Measurements from ENCODE around the gene POU2AF1.

The POU2AF1 gene

GRCh38 chr11:111365722-111366559 lies 13.1 kb downstream of the POU2AF1 start:
- no peak for TF ChIP-seq EZH2phosphoT487 (conservative IDR thresholded peaks at IDR 0.05; ENCODE audit: low read length)
- TF ChIP-seq CTCF (IDR thresholded peaks at IDR 0.05; ENCODE audit: insufficient read depth, low read length, poor library complexity, severe bottlenecking), result no peak
- H4K20me1 ChIP-seq (ENCODE audit: low read depth, low read length), result no peaks in the 10 kb centered on the region
- H3K4me3 ChIP-seq (ENCODE audit: insufficient read depth, low read length, poor library complexity, severe bottlenecking), result no peak overlapping the region
- H3K36me3 ChIP-seq (ENCODE audit: low read length), result no peaks in the 10 kb centered on the region; the same call in 1 of the 2 replicates
- peaks cover 99% of the 10 kb centered on the region for H3K79me2 ChIP-seq (ENCODE audit: insufficient read depth, low read length)
- no peaks in the 10 kb centered on the region for H3K27me3 ChIP-seq (ENCODE audit: low read length)
- H3F3A ChIP-seq (ENCODE audit: insufficient read depth), result peaks cover 82% of the 10 kb centered on the region
- H3K9me2 ChIP-seq (replicated peaks; ENCODE audit: insufficient read depth, low read length), result no peaks in the 10 kb centered on the region
- no peak overlapping the region for H2AFZ ChIP-seq (ENCODE audit: low read depth, low read length, severe bottlenecking)
- peak overlapping the region; percentile 94 for H3K27ac ChIP-seq (ENCODE audit: low read depth, low read length)
- peak overlapping the region; percentile 70 for H3K4me2 ChIP-seq (ENCODE audit: low read depth, low read length, poor library complexity, severe bottlenecking)
- H3K9ac ChIP-seq (ENCODE audit: low read length), result peak overlapping the region; percentile 56
- no peaks in the 10 kb centered on the region for H3K9me3 ChIP-seq (ENCODE audit: insufficient read depth, low read length)

- H3K27me3 ChIP-seq (ENCODE audit: low read length), result no peaks in the 10 kb centered on the region
- H3K9ac ChIP-seq (ENCODE audit: low read length), result peak overlapping the region; percentile 67
- peak overlapping the region; percentile 94 for H3K27ac ChIP-seq (ENCODE audit: low read depth, low read length)
- peaks cover 3% of the 10 kb centered on the region; the same call in 1 of the 2 replicates for H3K36me3 ChIP-seq (ENCODE audit: low read length)
- H3K4me2 ChIP-seq (ENCODE audit: low read depth, low read length, poor library complexity, severe bottlenecking), result peak overlapping the region; percentile 70
- TF ChIP-seq CTCF (IDR thresholded peaks at IDR 0.05; ENCODE audit: insufficient read depth, low read length, poor library complexity, severe bottlenecking), result no peak
- no peak for TF ChIP-seq EZH2phosphoT487 (conservative IDR thresholded peaks at IDR 0.05; ENCODE audit: low read length)
- H2AFZ ChIP-seq (ENCODE audit: low read depth, low read length, severe bottlenecking), result no peak overlapping the region
- H3F3A ChIP-seq (ENCODE audit: insufficient read depth), result peaks cover 89% of the 10 kb centered on the region
- H3K4me3 ChIP-seq (ENCODE audit: insufficient read depth, low read length, poor library complexity, severe bottlenecking), result peak overlapping the region; percentile 58
- no peaks in the 10 kb centered on the region for H3K9me3 ChIP-seq (ENCODE audit: insufficient read depth, low read length)
- no peaks in the 10 kb centered on the region for H4K20me1 ChIP-seq (ENCODE audit: low read depth, low read length)
- H3K79me2 ChIP-seq (ENCODE audit: insufficient read depth, low read length), result peaks cover 99% of the 10 kb centered on the region
- H3K9me2 ChIP-seq (replicated peaks; ENCODE audit: insufficient read depth, low read length), result no peaks in the 10 kb centered on the region
These were observed 14.6 kb downstream of the POU2AF1 start for GRCh38 chr11:111364503-111364902.

- Histone ChIP-seq H3K27ac (ENCODE audit: low read depth, low read length) (peak overlapping the region; percentile 94), H3K9me3 (ENCODE audit: insufficient read depth, low read length) (no peaks in the 10 kb centered on the region), H3K36me3 (ENCODE audit: low read length) (peaks cover 6% of the 10 kb centered on the region; the same call in 1 of the 2 replicates), H3K79me2 (ENCODE audit: insufficient read depth, low read length) (peaks cover 98% of the 10 kb centered on the region), H3K27me3 (ENCODE audit: low read length) (no peaks in the 10 kb centered on the region), H3F3A (ENCODE audit: insufficient read depth) (peaks cover 90% of the 10 kb centered on the region), H3K4me3 (ENCODE audit: insufficient read depth, low read length, poor library complexity, severe bottlenecking) (peak overlapping the region; percentile 58), H3K4me2 (ENCODE audit: low read depth, low read length, poor library complexity, severe bottlenecking) (peak overlapping the region; percentile 70), H4K20me1 (ENCODE audit: low read depth, low read length) (no peaks in the 10 kb centered on the region), H2AFZ (ENCODE audit: low read depth, low read length, severe bottlenecking) (no peak overlapping the region), H3K9me2 (replicated peaks; ENCODE audit: insufficient read depth, low read length) (no peaks in the 10 kb centered on the region), H3K9ac (ENCODE audit: low read length) (peak overlapping the region; percentile 67)
- no peak for TF ChIP-seq CTCF (IDR thresholded peaks at IDR 0.05; ENCODE audit: insufficient read depth, low read length, poor library complexity, severe bottlenecking)
- no peak for TF ChIP-seq EZH2phosphoT487 (conservative IDR thresholded peaks at IDR 0.05; ENCODE audit: low read length)
These were observed 15.1 kb downstream of the POU2AF1 start for GRCh38 chr11:111363985-111364384.
